MM.1S (cell line): ENCODE measurements around the gene ARHGEF7.

Source experiments
- DNase-seq: peaks from one replicate; pipeline ENCODE4 v3.0.0-alpha.2; 2015
- H2AFZ ChIP-seq: fragments of 300-600 bp; sonication (generic); 2 replicates; pipeline ENCODE4 v1.6.0; 2016; ENCODE audit warnings: antibody characterized with exemption, low read length
- H3F3A ChIP-seq: fragments of 300-600 bp; sonication (generic); 2 replicates; pipeline ENCODE4 v1.6.1; 2016; ENCODE audit warnings: mild to moderate bottlenecking, antibody characterized with exemption, low read length, moderate library complexity, mixed read lengths; ENCODE audit not compliant: insufficient read depth
- H3K27ac ChIP-seq: fragments of 300-600 bp; sonication (generic); 2 replicates; pipeline ENCODE4 v1.5.1; 2016; ENCODE audit warnings: mild to moderate bottlenecking, low read length
- H3K27me3 ChIP-seq: fragments of 300-600 bp; sonication (generic); replicated peaks from 2 replicates; pipeline ENCODE4 v1.6.0; 2016; ENCODE audit warnings: low read length; ENCODE audit not compliant: insufficient read depth
- H3K36me3 ChIP-seq: fragments of 300-600 bp; sonication (generic); replicated peaks from 2 replicates; pipeline ENCODE4 v1.6.1; 2016; ENCODE audit warnings: mild to moderate bottlenecking, low read length, mixed read lengths; ENCODE audit not compliant: insufficient read depth
- H3K4me1 ChIP-seq: fragments of 300-600 bp; sonication (generic); 2 replicates; pipeline ENCODE4 v1.6.1; 2016; ENCODE audit warnings: low read length, mixed read lengths
- H3K4me2 ChIP-seq: fragments of 300-600 bp; sonication (generic); 2 replicates; pipeline ENCODE4 v1.6.0; 2016; ENCODE audit warnings: low read depth, low read length
- H3K4me3 ChIP-seq: fragments of 300-600 bp; sonication (generic); 2 replicates; pipeline ENCODE4 v1.5.1; 2016; ENCODE audit warnings: low read length, mixed read lengths
- H3K79me2 ChIP-seq: fragments of 300-600 bp; sonication (generic); 2 replicates; pipeline ENCODE4 v1.6.1; 2016; ENCODE audit warnings: mixed run types, low read length, mixed read lengths
- H3K9ac ChIP-seq: fragments of 300-600 bp; sonication (generic); 2 replicates; pipeline ENCODE4 v1.6.1; 2016; ENCODE audit warnings: low read length, mixed read lengths
- H3K9me2 ChIP-seq: fragments of 300-600 bp; sonication (generic); replicated peaks from 2 replicates; pipeline ENCODE4 v1.6.1; 2016; ENCODE audit warnings: mild to moderate bottlenecking, low read length, mixed read lengths; ENCODE audit not compliant: insufficient read depth
- H3K9me3 ChIP-seq: fragments of 300-600 bp; sonication (generic); replicated peaks from 2 replicates; pipeline ENCODE4 v1.6.1; 2016; ENCODE audit warnings: mild to moderate bottlenecking, low read length, mixed read lengths; ENCODE audit not compliant: insufficient read depth
- H4K20me1 ChIP-seq: fragments of 300-600 bp; sonication (generic); 2 replicates; pipeline ENCODE4 v1.6.1; 2016; ENCODE audit warnings: mild to moderate bottlenecking, low read length, moderate library complexity, mixed read lengths; ENCODE audit not compliant: insufficient read depth
- EZH2 ChIP-seq: fragments of 300-600 bp; sonication (generic); optimal IDR thresholded peaks from 2 replicates; pipeline ENCODE3; 2017; ENCODE audit warnings: low read depth, mild to moderate bottlenecking, antibody characterized with exemption, low read length, mixed read lengths
- EZH2phosphoT487 ChIP-seq: fragments of 300-600 bp; sonication (generic); IDR thresholded peaks from 2 replicates; pipeline ENCODE4 v1.6.1; 2018; ENCODE audit warnings: antibody characterized with exemption, low read length
- TF ChIP-seq, protein P1 (sequence below): fragments of 300-600 bp; sonication (generic); IDR thresholded peaks from 2 replicates; pipeline ENCODE4 v1.5.1; 2016; ENCODE audit warnings: antibody characterized with exemption, low read length, mixed read lengths

ARHGEF7 gene

DNA sequence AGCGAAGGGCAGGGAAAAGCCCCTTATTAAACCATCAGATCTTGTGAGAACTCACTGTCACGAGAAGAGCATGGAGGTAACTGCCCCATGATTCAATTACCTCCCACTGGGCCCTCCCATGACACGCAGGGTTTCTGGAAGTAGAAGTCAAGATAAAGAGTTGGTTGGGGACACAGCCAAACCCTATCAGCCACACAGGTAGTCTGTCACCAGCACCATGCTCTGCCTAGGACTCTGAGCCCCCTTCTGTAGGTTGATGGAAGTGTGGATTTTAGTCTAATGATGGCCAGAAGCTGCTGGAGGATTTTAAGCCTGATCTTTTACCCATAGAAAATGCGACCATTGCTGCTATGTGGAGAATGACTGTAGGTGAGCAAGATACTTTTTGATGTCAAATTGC lies 60.8 kb downstream of the ARHGEF7 start:
- no peak overlapping the region for H3K4me2 ChIP-seq
- H3K9ac ChIP-seq, result no peak overlapping the region
- no peaks in the 10 kb centered on the region for H3F3A ChIP-seq
- no peaks in the 10 kb centered on the region for H4K20me1 ChIP-seq
- H3K27me3 ChIP-seq, result no peaks in the 10 kb centered on the region
- H3K79me2 ChIP-seq, result peaks cover 96% of the 10 kb centered on the region
- no peaks in the 10 kb centered on the region for H3K9me3 ChIP-seq
- no peak overlapping the region for H2AFZ ChIP-seq
- no peaks in the 10 kb centered on the region for H3K9me2 ChIP-seq
- no peak overlapping the region for H3K27ac ChIP-seq
- H3K4me1 ChIP-seq, result no peaks in the 10 kb centered on the region
- H3K36me3 ChIP-seq, result no peaks in the 10 kb centered on the region
- H3K4me3 ChIP-seq, result no peak overlapping the region
- no peak for DNase-seq
- TF ChIP-seq EZH2, result no peak
- TF ChIP-seq EZH2phosphoT487, result no peak
- TF ChIP-seq, protein P1, sequence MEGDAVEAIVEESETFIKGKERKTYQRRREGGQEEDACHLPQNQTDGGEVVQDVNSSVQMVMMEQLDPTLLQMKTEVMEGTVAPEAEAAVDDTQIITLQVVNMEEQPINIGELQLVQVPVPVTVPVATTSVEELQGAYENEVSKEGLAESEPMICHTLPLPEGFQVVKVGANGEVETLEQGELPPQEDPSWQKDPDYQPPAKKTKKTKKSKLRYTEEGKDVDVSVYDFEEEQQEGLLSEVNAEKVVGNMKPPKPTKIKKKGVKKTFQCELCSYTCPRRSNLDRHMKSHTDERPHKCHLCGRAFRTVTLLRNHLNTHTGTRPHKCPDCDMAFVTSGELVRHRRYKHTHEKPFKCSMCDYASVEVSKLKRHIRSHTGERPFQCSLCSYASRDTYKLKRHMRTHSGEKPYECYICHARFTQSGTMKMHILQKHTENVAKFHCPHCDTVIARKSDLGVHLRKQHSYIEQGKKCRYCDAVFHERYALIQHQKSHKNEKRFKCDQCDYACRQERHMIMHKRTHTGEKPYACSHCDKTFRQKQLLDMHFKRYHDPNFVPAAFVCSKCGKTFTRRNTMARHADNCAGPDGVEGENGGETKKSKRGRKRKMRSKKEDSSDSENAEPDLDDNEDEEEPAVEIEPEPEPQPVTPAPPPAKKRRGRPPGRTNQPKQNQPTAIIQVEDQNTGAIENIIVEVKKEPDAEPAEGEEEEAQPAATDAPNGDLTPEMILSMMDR, result no peak

- Histone ChIP-seq H3K27ac (no peak overlapping the region), H3K27me3 (no peaks in the 10 kb centered on the region), H3K9me3 (no peaks in the 10 kb centered on the region), H3K36me3 (no peaks in the 10 kb centered on the region), H3K4me1 (no peaks in the 10 kb centered on the region), H4K20me1 (no peaks in the 10 kb centered on the region), H3K79me2 (peaks cover 96% of the 10 kb centered on the region), H3K9ac (no peak overlapping the region), H3K4me3 (no peak overlapping the region), H2AFZ (no peak overlapping the region), H3K9me2 (no peaks in the 10 kb centered on the region), H3K4me2 (no peak overlapping the region), H3F3A (no peaks in the 10 kb centered on the region)
- no peak for DNase-seq
- no peak for TF ChIP-seq EZH2phosphoT487
Measured at GRCh38 chr13:111176421-111176820, 61.3 kb downstream of the ARHGEF7 start.

DNA sequence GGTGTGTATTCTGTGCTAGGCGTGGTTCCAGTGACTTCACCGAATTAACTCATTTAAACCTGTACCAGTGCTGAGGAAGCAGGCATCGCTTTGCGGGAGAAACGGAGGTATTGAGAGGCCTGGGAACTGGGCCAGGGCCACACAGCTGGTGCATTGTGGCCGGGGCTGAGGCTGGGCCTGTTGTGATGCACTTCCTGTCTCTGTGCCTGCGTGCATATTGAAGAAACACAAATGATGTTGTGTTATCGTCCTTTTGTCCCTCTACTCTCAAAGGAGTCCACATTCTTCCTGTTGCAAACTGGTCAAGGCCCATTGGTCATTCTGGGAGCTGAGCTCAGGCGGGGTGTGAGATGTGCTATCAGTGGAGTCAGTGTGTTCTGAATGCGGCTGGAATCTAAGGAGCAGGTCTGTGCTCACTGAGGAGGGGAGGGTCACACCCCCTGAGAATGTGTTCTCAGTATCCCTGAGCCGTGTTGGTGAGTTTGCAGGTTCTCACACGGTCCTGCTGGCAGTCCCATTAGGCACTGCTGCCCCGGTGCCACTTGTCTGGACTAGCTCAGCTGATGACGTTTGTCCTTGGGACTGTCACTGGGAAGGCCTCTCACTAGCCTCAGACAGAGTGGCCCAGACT lies 62.1 kb downstream of the ARHGEF7 start:
- DNase-seq, result no peak
- H3K4me3 ChIP-seq, result no peak overlapping the region
- H3K9ac ChIP-seq, result no peak overlapping the region
- H3K9me2 ChIP-seq, result no peaks in the 10 kb centered on the region
- H3K79me2 ChIP-seq, result peaks cover 96% of the 10 kb centered on the region
- no peak overlapping the region for H3K27ac ChIP-seq
- H2AFZ ChIP-seq, result no peak overlapping the region
- H3K4me2 ChIP-seq, result no peak overlapping the region
- H3K36me3 ChIP-seq, result no peaks in the 10 kb centered on the region
- no peak for TF ChIP-seq EZH2phosphoT487
- TF ChIP-seq, protein P1, result no peak
- TF ChIP-seq EZH2, result no peak
- no peaks in the 10 kb centered on the region for H3K27me3 ChIP-seq
- H3F3A ChIP-seq, result no peaks in the 10 kb centered on the region
- no peaks in the 10 kb centered on the region for H3K9me3 ChIP-seq
- no peaks in the 10 kb centered on the region for H3K4me1 ChIP-seq
- H4K20me1 ChIP-seq, result no peaks in the 10 kb centered on the region

DNA sequence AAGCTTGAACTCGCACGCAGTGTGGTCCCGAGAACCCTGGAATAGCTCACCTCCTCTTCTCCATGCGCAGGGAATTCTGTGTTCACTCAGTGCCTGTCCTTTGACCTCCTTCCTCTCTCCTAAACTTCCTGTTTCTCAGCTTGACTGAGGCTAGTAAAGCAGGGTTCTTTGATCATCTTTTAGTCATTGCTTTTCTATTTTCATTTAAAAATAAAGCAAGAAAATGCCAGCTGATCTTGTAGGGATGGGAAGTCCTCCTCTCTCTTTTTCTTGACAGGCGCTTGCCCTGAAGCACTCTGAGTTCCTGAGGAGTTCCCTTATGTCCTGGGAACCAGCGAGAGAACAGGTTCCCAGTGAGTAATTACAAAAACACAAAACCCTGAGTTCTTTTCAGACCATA lies 62.8 kb downstream of the ARHGEF7 start:
- Histone ChIP-seq H3K36me3 (no peaks in the 10 kb centered on the region), H3K4me2 (no peak overlapping the region), H3K9me3 (no peaks in the 10 kb centered on the region), H2AFZ (no peak overlapping the region), H4K20me1 (no peaks in the 10 kb centered on the region), H3K27me3 (no peaks in the 10 kb centered on the region), H3F3A (no peaks in the 10 kb centered on the region), H3K79me2 (peaks cover 96% of the 10 kb centered on the region), H3K4me1 (no peaks in the 10 kb centered on the region), H3K4me3 (no peak overlapping the region), H3K9ac (no peak overlapping the region), H3K27ac (no peak overlapping the region), H3K9me2 (no peaks in the 10 kb centered on the region)
- TF ChIP-seq EZH2 (no peak), EZH2phosphoT487 (no peak)
- TF ChIP-seq, protein P1, result no peak
- DNase-seq, result no peak
